ENCODE results near the gene LHX4. TPM values are rescaled to one million over a fixed set of nuclear protein-coding genes. Genes with fewer than 3 reads are reported as not detected.

LHX4 gene
- total and polyA plus RNA-seq, 4 donors: under 0.01 to 0.19 (median 0.05) TPM

- Histone ChIP-seq H3K9ac (ENCODE audit: low read depth in 1 of 2, low read length in 2 of 2) (no peak overlapping the region), H3K27ac (ENCODE audit: low read depth in 1 of 2, low read length in 2 of 2) (no peak overlapping the region), H3K36me3 (ENCODE audit: control insufficient read depth in 4 of 4, insufficient read depth in 3 of 4, low read depth in 1 of 4, low read length in 3 of 4) (peaks cover 0 to 6% (median 3%) of the 10 kb centered on the region in 4 donors), H3K27me3 (ENCODE audit: control insufficient read depth in 4 of 4, insufficient read depth in 4 of 4, low read length in 3 of 4) (no peaks in the 10 kb centered on the region), H3K4me3 (ENCODE audit: low read depth in 1 of 3, low read length in 3 of 3) (no peak overlapping the region), H3K9me3 (ENCODE audit: control insufficient read depth in 4 of 4, low read length in 3 of 4) (no peaks in the 10 kb centered on the region), H3K4me1 (ENCODE audit: control insufficient read depth in 4 of 4, insufficient read depth in 4 of 4, low read length in 3 of 4) (peaks cover 0 to 2% (median 1%) of the 10 kb centered on the region in 4 donors)
- TF ChIP-seq FOXA1 (IDR thresholded peaks at IDR 0.05) (no peak), NR2F2 (IDR thresholded peaks at IDR 0.05) (no peak), TAF1 (conservative IDR thresholded peaks at IDR 0.05) (no peak), RAD21 (IDR thresholded peaks at IDR 0.05) (no peak), MAX (IDR thresholded peaks at IDR 0.05) (no peak), EGR1 (IDR thresholded peaks at IDR 0.05; ENCODE audit: low read depth in 2 of 2) (no peak), HNF4G (IDR thresholded peaks at IDR 0.05) (no peak)
- TF ChIP-seq, protein P1, sequence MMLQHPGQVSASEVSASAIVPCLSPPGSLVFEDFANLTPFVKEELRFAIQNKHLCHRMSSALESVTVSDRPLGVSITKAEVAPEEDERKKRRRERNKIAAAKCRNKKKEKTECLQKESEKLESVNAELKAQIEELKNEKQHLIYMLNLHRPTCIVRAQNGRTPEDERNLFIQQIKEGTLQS (IDR thresholded peaks at IDR 0.05): no peak
- TF ChIP-seq, protein P2, sequence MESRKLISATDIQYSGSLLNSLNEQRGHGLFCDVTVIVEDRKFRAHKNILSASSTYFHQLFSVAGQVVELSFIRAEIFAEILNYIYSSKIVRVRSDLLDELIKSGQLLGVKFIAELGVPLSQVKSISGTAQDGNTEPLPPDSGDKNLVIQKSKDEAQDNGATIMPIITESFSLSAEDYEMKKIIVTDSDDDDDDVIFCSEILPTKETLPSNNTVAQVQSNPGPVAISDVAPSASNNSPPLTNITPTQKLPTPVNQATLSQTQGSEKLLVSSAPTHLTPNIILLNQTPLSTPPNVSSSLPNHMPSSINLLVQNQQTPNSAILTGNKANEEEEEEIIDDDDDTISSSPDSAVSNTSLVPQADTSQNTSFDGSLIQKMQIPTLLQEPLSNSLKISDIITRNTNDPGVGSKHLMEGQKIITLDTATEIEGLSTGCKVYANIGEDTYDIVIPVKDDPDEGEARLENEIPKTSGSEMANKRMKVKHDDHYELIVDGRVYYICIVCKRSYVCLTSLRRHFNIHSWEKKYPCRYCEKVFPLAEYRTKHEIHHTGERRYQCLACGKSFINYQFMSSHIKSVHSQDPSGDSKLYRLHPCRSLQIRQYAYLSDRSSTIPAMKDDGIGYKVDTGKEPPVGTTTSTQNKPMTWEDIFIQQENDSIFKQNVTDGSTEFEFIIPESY (IDR thresholded peaks at IDR 0.05): no peak
- 77% methylated on average over 8 of the region's 8 CpGs for WGBS
- DNase-seq (ENCODE audit: low spot score): no peak
These were observed 41.3 kb upstream of the LHX4 start for GRCh38 chr1:180188684-180189175.

GRCh38 chr1:180190091-180190490 is 40.0 kb upstream of the LHX4 start:
- DNase-seq (ENCODE audit: low spot score): no peak
- Histone ChIP-seq H3K4me1 (ENCODE audit: control insufficient read depth in 4 of 4, insufficient read depth in 4 of 4, low read length in 3 of 4) (peaks cover 1 to 7% (median 2%) of the 10 kb centered on the region in 4 donors), H3K27ac (ENCODE audit: low read depth in 1 of 2, low read length in 2 of 2) (no peak overlapping the region), H3K36me3 (ENCODE audit: control insufficient read depth in 4 of 4, insufficient read depth in 3 of 4, low read depth in 1 of 4, low read length in 3 of 4) (peaks cover 0 to 3% (median under 1%) of the 10 kb centered on the region in 4 donors), H3K4me3 (ENCODE audit: low read depth in 1 of 3, low read length in 3 of 3) (no peak overlapping the region), H3K9me3 (ENCODE audit: control insufficient read depth in 4 of 4, low read length in 3 of 4) (no peaks in the 10 kb centered on the region), H3K27me3 (ENCODE audit: control insufficient read depth in 4 of 4, insufficient read depth in 4 of 4, low read length in 3 of 4) (no peaks in the 10 kb centered on the region), H3K9ac (ENCODE audit: low read depth in 1 of 2, low read length in 2 of 2) (no peak overlapping the region)
- 82% methylated on average over 5 of the region's 5 CpGs for WGBS
- TF ChIP-seq HNF4G (IDR thresholded peaks at IDR 0.05) (no peak), FOXA1 (IDR thresholded peaks at IDR 0.05) (no peak), SP1 (IDR thresholded peaks at IDR 0.05) (no peak), NR2F2 (IDR thresholded peaks at IDR 0.05) (no peak), EGR1 (IDR thresholded peaks at IDR 0.05; ENCODE audit: low read depth in 2 of 2) (no peak), GABPA (IDR thresholded peaks at IDR 0.05 in 1 of 2, conservative IDR thresholded peaks at IDR 0.05 in 1 of 2) (no peak), YY1 (IDR thresholded peaks at IDR 0.05) (no peak), RAD21 (IDR thresholded peaks at IDR 0.05) (no peak), TAF1 (conservative IDR thresholded peaks at IDR 0.05) (no peak), MAX (IDR thresholded peaks at IDR 0.05) (no peak), CTCF (IDR thresholded peaks at IDR 0.05; ENCODE audit: low read depth, low read length, missing input control) (no peak)
- TF ChIP-seq, protein P1 (IDR thresholded peaks at IDR 0.05): no peak
- TF ChIP-seq, protein P2 (IDR thresholded peaks at IDR 0.05): no peak

All from liver (tissue), 9 donors.